Measurements from ENCODE around the gene MEIKIN. TPM values are rescaled to one million over a fixed set of nuclear protein-coding genes. Genes with fewer than 3 reads are reported as not detected.

Gene MEIKIN
- total and polyA plus RNA-seq, 2 of the 13 experiments (the other 11 are each of a cell fraction or from before 2014, with no cell fraction given), result not detected

DNA sequence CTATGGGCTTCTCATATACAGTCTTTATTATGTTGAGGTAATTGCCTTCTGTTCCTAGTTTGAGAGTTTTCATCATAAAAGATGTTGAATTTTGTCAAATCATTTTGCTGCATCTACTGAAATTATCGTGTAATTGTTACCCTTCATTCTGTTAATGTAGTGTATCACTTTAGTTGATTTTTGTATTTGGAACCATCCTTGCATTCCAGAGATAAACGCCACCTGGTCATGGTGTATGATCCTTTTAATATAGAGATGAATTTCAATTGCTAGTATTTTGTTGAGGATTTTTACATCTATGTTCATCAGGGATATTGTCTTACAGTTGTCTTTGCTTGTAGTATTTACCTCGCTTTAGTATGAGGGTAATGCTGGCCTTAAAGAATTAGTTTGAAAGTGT is 19.3 kb downstream of the MEIKIN start (continued):
- no peak for TF ChIP-seq MLXIP (CRISPR knock-in tag; IDR thresholded peaks at IDR 0.05; ENCODE audit: borderline replicate concordance)
- TF ChIP-seq GTF2F1 (IDR thresholded peaks at IDR 0.05; ENCODE audit: low read length), result no peak
- TF ChIP-seq ZNF746 (CRISPR knock-in tag; IDR thresholded peaks at IDR 0.05), result no peak
- no peak for TF ChIP-seq ZNF550 (CRISPR knock-in tag; IDR thresholded peaks at IDR 0.05; ENCODE audit: borderline replicate concordance)
- TF ChIP-seq, protein P1, sequence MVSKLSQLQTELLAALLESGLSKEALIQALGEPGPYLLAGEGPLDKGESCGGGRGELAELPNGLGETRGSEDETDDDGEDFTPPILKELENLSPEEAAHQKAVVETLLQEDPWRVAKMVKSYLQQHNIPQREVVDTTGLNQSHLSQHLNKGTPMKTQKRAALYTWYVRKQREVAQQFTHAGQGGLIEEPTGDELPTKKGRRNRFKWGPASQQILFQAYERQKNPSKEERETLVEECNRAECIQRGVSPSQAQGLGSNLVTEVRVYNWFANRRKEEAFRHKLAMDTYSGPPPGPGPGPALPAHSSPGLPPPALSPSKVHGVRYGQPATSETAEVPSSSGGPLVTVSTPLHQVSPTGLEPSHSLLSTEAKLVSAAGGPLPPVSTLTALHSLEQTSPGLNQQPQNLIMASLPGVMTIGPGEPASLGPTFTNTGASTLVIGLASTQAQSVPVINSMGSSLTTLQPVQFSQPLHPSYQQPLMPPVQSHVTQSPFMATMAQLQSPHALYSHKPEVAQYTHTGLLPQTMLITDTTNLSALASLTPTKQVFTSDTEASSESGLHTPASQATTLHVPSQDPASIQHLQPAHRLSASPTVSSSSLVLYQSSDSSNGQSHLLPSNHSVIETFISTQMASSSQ (IDR thresholded peaks at IDR 0.05; ENCODE audit: low read depth), result no peak
- TF ChIP-seq, protein P1 (CRISPR knock-in tag; IDR thresholded peaks at IDR 0.05; ENCODE audit: borderline replicate concordance), result no peak
- TF ChIP-seq SRSF4 (IDR thresholded peaks at IDR 0.05; ENCODE audit: low read depth, low read length, poor library complexity, severe bottlenecking), result no peak
- no peak for TF ChIP-seq ZNF605 (CRISPR knock-in tag; IDR thresholded peaks at IDR 0.05)
- no peak for TF ChIP-seq ZNF761 (CRISPR knock-in tag; conservative IDR thresholded peaks at IDR 0.05)
- no peak for TF ChIP-seq ZNF230 (CRISPR knock-in tag; IDR thresholded peaks at IDR 0.05)
- no peak for TF ChIP-seq NBN (conservative IDR thresholded peaks at IDR 0.05)
